Measurements from ENCODE around the gene TADA1.

The TADA1 gene

GRCh38 chr1:166876540-166876838, 425 bp upstream of the TADA1 start:
- TF ChIP-seq CTCF (conservative IDR thresholded peaks at IDR 0.05; ENCODE audit: low read depth, low read length), result no peak
- H3K4me3 ChIP-seq (ENCODE audit: low read length), result peak overlapping the region; percentile 72
- DNase-seq (ENCODE audit: low read depth), result no peak

GRCh38 chr1:166875302-166875733, 746 bp downstream of the TADA1 start:
- TF ChIP-seq CTCF (conservative IDR thresholded peaks at IDR 0.05; ENCODE audit: low read depth, low read length), result no peak
- H3K4me3 ChIP-seq (ENCODE audit: low read length), result peak overlapping the region; percentile 72

GRCh38 chr1:166874464-166874863, 1.6 kb downstream of the TADA1 start:
- H3K4me3 ChIP-seq (ENCODE audit: low read length), result no peak overlapping the region
- no peak for TF ChIP-seq CTCF (conservative IDR thresholded peaks at IDR 0.05; ENCODE audit: low read depth, low read length)

More at GRCh38 chr1:166875302-166875733, 746 bp downstream of the TADA1 start:
- DNase-seq (ENCODE audit: low read depth), result no peak

GRCh38 chr1:166870584-166870983, 5.5 kb downstream of the TADA1 start:
- no peak for DNase-seq (ENCODE audit: low read depth)
- TF ChIP-seq CTCF (conservative IDR thresholded peaks at IDR 0.05; ENCODE audit: low read depth, low read length), result no peak
- no peak overlapping the region for H3K4me3 ChIP-seq (ENCODE audit: low read length)

More at GRCh38 chr1:166874464-166874863, 1.6 kb downstream of the TADA1 start:
- DNase-seq (ENCODE audit: low read depth), result no peak

- TF ChIP-seq CTCF (conservative IDR thresholded peaks at IDR 0.05; ENCODE audit: low read depth, low read length), result no peak
- H3K4me3 ChIP-seq (ENCODE audit: low read length), result no peak overlapping the region
- no peak for DNase-seq (ENCODE audit: low read depth)
Observed at GRCh38 chr1:166869318-166870099, 6.6 kb downstream of the TADA1 start.

GRCh38 chr1:166868639-166869038, 7.4 kb downstream of the TADA1 start:
- no peak overlapping the region for H3K4me3 ChIP-seq (ENCODE audit: low read length)
- no peak for TF ChIP-seq CTCF (conservative IDR thresholded peaks at IDR 0.05; ENCODE audit: low read depth, low read length)
- DNase-seq (ENCODE audit: low read depth), result no peak

- DNase-seq (ENCODE audit: low read depth), result no peak
- H3K4me3 ChIP-seq (ENCODE audit: low read length), result no peak overlapping the region
- no peak for TF ChIP-seq CTCF (conservative IDR thresholded peaks at IDR 0.05; ENCODE audit: low read depth, low read length)
Observed at GRCh38 chr1:166865926-166866325, 10.1 kb downstream of the TADA1 start.

All from retinal pigment epithelial cell (primary cell).